T1000 (cell line): Measurements from ENCODE around the gene NR2F1-AS1.
"Not testable (repeated sequence)": the region's sequence is repeated elsewhere in the genome, so short reads cannot be mapped to it uniquely, and the experiment has no call there.

Experiments
- DNase-seq: peaks from one replicate; lab custom pipeline; 2025; ENCODE audit warnings: mixed read lengths; lab: John Stamatoyannopoulos, UW

Gene NR2F1-AS1

DNA sequence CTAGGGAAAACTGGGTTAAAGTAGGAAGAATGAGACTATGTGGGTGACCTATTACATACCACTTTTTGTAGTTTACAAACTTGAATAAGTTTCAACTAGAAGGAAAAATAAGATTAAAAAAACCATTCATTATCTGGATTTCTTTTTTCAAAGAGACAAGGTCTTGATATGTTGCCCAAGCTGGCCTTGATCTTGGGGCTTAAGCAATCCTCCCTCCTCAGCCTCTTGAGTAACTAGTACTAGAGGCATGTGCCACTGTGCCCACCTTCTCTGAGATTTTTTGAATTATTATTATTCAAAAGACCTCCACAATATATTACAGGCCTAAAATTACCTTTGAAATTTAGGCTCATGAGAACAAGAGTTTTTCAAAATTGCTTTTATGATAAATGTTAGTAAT is 63.2 kb downstream of the NR2F1-AS1 start:
- DNase-seq = no peak

DNA sequence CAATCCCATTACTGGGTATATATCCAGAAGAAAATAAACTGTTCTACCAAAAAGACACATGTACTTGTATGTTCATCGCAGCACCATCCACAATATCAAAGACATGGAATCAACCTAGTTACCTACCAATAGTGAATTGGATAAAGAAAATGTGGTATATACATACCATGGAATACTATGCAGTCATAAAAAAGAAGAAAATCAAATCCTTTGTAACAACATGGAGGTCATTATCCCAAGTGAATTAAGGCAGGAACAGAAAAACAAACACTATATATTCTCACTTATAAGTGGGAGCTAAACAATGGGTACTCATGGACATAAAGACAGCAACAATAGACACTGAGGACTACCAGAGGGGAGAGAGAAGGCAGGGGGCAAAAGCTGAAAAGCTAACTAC is 67.7 kb downstream of the NR2F1-AS1 start:
- no peak for DNase-seq

DNA sequence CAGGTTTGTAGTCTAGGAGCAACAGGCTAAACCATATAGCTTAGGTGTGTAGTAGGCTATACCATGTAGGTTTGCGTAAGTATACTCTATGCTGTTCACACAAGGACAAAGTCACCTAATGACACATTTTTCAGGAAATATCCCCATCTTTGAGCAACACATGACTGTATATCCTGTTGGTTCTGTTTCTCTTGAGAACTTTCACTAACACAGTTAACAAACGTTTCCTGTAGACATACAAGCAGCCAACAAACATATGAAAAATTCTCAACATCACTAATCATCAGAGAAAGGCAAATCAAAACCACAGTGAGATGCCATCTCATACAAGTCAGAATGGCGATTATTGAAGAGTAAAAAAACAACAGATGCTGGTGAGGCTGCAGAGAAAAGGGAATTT is 68.2 kb downstream of the NR2F1-AS1 start:
- no peak for DNase-seq

DNA sequence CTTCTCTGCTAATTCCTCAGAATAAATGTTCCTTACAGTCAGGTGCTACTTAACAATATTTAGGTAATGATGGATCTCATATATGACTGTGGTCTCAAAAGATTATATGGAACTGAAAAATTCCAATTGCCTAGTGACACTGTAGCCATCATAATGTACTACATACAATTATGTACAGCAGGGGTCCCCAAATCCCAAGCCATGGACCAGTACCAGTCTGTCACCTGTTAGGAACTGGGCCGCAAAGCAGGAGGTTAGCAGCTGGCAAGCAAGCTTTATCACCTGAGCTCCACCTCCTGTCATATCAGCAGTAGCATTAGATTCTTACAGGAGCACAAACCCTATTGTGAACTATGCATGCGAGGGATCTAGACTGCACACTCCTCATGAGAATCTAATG is 69.6 kb downstream of the NR2F1-AS1 start:
- DNase-seq = no peak

DNA sequence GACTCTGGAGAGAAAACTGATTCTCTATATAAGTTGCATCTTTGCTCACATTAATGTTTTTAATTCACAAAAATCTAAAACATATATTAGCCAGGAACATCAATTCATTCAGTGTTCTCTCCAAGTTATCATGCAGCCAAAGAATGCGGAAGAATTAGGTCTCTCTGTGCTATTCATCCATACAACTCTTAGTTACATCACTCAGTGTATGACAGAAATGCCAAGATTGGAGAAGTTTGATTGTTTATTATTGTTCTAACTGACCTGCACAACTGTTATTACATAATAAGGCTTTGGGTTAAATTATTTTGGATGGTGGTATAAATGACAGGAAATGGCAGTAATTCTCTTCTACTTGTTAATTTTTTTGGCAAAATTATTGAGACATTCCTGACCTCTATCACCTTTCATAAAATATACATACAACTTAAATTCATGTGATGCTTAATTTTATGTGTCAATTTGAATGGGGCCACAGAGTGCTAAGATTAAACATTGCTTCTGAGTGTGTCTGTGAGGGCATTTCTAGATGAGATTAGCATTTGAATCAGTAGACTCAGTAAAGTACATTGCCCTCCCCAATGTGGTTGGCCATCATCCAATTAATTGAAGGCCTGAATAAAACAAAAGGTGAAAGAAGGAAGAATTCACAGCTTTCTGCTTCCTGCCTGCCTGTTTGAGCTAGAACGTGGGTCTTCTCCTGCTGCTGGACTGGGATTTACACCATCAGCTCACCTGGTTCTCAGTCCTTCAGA is 70.2 kb downstream of the NR2F1-AS1 start:
- no peak for DNase-seq

DNA sequence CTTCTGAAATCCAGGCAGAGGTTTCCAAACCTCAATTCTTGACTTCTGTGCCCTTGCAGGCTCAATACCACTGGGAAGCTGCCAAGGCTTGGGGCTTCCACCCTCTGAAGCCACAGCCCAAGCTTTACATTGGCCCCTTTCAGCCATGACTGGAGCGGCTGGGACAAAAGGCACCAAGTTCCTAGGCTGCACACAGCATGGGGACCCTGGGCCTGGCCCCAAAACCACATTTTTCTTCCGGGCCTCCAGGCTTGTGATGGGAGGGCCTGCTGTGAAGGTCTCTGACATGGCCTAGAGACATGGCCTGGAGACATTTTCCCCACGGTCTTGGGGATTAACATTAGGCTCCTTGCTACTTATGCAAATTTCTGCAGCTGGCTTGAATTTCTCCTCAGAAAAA is 75.5 kb downstream of the NR2F1-AS1 start:
- DNase-seq = not testable (repeated sequence)

DNA sequence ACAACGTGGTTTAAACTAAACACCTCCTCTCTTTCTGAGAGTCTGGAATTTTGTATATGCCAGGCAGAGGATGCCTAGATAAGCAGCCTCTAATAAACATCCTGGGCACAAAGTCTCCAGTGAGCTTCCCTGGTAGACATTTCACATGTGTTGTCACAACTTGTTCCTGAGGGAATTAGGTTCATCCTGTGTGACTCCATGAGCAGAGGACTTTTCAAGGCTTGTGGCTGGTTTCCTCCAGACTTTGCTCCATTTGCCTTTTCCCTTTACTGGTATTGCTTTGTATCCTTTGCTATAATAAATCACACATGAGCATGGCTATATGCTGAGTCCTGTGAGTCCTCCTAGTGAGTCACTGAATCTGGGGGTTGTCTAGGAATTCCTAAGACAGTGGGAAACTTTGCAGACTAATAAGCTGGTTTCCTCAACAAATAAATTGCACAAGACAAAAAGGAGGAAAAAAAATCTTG is 77.4 kb downstream of the NR2F1-AS1 start:
- no peak for DNase-seq

DNA sequence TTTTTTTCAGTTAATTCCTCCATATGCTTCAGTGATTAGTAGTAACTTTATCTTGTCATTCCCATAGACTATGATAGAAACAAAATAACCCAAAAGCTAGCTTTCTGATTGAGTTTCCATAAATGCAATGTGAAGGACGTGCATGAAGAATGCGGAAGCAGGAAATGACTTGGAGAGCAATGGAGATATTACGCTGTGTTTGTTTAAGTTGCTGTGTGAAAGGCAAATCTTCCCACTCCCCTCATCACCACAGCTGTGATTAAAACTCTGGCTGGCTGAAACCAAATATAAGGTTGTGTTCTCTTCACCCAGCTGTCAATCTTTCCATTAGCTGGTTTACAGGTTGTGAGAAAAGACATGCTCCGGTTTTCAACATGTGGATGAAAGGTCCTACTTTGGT is 83.9 kb downstream of the NR2F1-AS1 start:
- DNase-seq = no peak

DNA sequence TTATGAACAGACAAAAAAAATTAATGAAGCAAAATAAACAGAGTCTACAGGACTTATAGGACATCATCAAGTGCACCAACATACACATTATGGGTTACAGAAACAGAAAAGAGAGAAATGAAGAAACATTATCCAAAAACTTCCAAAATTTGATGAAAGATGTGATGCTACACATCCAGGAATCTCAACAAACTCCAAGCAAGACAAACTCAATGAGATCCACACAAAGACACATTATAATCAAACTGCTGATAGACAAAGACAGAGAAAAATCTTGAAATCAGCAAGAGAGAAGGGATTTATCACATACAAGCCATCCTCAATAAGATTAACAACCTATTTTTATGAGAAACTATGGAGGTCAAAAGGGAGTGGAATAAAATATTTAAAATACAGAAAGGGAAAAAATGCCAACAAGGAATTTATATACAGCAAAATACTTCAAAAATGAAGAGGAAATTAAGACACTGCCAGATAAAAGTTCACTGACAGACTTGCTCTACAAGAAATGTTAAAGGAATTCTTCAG is 101.0 kb downstream of the NR2F1-AS1 start:
- no peak for DNase-seq

DNA sequence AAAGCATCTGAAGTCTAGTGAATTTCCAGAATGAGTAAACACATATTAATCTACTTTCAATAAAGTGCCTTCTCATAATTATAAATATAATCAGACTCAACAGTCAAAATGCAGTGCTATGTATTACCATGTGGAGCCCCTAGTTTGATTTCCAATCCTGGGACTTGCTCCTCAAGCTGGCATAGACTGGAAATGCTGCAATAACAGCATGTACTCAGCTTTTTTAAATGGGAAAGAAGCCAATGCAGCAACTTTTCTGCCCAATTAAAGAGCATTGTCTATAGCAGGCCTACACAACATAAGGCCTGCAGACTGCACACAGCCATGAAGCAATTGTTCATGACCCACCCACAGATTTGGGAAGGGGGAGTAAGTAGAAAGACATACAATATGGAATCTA is 103.2 kb downstream of the NR2F1-AS1 start:
- DNase-seq = no peak

DNA sequence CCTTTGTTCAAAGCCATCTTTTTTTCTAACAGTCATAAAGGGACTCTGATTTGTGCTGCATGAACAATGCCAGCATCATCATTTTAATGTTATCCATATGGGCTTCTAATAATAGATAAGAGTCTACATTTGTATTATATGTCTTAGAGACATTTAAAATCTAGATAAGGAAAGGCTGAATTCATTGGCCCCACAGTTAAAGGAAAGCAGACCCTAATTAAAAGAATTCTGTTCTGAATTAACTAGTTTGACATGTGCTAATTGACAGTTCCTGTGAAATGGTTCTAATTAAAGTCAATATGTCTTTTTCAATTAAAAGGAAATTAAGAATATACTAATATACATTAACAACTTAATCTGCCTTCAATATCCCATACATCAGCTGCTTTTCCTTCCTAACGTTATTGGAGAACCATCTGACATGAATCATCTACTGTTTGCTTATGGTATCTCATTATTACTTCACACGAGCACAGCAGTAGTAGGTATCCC is 104.7 kb downstream of the NR2F1-AS1 start:
- no peak for DNase-seq

DNA sequence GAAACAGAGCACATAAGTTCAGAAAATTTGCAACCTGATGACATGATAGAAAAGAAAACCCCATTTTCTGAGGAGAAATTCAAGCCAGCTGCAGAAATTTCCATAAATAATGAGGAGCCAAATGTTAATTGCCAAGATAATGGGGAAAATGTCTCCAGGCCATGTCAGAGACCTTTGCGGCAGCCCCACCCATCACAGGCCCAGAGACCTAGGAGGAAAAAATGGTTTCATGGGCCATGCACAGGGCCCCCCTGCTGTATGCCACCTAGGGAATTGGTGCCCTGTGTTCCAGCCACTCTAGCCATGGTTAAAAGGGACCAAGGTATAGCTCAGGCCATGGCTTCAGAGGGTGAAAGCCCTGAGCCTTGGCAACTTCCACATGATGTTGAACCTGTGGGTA is 118.1 kb downstream of the NR2F1-AS1 start:
- no peak for DNase-seq

DNA sequence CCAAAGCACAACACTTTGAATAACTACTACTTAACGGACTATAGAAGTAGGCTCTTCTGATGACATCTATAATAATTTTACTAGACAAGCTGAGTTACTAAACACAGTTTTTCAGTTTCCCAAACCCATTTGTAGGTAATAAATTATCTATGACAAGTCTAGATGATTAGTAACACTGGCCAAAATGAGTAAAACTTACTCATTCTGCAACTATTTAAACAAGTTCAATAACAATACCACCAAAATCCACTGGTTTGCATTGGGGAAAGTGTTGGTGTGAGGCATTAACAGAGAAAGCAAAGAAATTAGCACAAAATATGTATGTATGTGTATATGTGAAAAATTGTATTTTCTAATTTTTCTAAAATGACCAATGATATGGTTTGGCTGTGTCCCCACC is 119.3 kb downstream of the NR2F1-AS1 start:
- no peak for DNase-seq

DNA sequence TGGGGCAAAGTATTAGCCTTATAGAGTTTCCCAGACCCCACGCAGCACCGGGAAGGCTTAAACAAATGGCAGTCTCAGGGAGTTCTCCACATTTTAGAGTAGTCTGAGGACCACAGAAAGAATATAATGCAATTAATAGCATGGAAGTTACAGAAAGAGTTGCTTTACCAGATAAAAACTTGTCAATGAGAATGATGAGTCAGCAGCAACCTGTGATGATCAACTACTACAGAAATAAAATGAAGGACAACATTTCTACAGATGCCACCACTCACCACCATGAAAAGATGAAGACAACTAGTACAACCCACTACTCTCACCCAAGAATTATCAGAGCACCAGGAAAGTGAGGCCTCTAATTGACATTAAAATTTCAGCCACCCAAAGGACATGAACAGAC is 120.7 kb downstream of the NR2F1-AS1 start:
- no peak for DNase-seq

DNA sequence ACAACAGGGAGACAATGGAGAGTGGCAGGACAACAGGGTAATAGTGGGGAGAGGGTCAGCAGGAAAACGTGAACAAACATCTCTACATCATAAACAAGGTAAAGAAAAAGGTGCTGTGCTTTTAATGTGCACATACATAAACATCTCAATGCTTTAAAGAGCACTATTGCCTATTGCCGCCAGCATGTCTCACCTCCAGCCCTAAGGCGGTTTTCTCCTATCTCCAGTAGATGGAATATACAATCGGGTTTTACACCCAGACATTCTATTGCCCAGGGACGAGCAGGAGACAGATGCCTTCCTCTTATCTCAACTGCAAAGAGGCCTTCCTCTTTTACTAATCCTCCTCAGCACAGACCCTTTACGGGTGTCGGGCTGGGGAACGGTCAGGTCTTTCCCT is 124.2 kb downstream of the NR2F1-AS1 start:
- not testable (repeated sequence) for DNase-seq

DNA sequence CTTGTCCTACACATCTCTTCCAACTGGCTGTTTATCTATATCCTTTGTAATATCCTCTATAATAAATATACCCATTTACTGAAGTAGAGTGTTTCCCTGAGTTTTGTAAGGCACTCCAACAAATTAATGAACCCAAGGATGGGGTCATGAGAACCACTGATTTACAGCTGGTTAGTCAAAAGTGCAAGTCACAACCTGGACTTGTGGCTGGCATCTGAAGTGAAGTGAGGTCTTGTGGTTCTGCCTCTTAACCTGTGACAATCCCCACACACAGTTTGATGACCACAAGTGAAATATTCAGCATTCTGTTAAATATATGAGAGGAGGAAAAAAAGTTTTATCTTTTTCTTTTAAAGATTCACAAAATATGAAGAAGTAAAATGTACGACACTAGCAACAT is 126.1 kb downstream of the NR2F1-AS1 start:
- no peak for DNase-seq

DNA sequence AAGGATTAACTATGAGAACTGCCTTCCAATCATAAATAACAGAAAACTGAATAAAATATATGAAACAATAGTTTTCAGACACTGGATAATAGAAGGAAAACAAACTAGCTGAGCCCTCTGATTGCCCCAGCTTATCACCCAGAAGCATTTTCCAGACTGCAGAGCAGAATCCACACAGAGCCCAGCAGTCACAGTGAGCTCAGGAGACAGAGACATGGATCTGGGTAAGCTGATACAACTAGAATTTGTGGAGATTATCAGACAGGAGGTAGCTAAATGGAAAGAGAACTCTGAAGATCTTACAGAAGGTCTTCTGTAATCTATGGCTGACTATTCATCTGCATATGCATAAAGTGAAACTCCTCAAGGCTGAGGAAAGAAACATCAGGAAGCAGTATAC is 128.8 kb downstream of the NR2F1-AS1 start:
- DNase-seq = no peak

DNA sequence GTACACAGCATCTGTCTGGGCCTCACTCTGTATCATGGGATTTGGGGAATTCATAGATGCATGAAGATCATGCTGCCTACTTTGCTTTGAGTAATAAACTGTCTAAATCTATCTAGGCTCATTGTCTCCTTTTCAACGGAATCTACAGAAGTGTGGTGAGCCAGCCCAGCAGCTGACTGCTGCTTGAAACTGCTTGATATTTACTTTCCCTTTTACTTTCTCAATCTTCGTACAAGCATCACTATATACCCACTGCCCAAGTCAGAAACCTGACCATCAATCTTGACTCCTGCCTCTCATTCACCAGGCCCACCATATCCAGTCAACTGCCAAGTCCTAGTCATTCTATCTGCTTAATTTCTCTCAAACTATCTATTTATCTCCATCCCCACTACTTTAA is 142.9 kb downstream of the NR2F1-AS1 start:
- no peak for DNase-seq

DNA sequence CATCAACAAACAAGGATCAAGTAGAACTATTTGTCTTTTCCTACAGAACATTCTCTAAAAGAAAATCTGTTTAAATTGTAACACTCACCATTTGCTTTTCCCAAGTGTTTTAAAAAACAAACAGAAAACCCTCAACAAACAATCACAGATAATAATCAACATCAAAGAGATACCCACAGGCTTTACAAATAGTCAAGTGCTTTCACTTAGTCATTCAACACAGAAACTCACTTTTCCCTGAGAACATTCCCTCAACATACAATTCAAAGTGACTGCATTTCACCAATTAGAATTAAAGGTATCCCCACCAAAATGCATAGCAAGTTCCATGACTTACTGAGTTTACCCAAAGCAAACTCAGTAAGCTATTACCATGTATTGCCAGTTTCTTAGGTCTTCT is 144.9 kb downstream of the NR2F1-AS1 start:
- DNase-seq = no peak

DNA sequence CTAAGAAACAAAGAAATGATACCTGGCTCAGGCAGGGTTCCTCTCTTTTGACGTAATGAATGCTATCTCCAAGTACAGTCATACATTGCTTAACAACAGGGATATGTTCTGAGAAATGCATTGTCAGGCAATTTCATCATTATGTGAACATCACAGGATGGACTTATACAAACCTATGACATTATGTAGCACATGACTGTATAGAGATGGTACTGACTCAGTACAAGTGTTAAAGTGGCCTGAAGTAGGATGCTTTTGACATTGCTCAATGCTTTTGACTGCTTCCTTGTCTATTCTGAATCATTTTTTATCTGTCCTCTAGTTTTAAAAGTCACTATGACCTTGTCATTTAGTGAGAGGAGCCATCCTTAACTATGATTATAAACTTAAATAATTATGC is 147.6 kb downstream of the NR2F1-AS1 start:
- DNase-seq = no peak

DNA sequence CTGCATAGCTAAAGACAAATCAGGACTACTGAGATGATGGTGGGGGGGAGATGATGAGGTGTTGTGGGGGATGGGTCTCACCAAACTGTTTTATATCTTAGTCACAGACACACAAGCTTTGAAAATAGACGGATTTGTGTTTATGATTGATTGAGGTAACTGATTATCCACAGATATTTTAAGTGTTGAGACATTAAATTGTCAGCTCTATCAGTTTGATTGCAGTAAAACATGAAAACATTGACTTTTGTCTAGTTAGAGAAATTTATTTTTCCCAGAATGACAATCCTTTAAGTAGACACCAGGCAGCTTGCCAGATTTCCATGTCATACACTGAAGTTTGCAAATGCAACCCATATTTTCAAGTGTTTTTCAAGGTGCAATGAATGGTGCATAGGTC is 149.8 kb downstream of the NR2F1-AS1 start:
- DNase-seq = no peak

DNA sequence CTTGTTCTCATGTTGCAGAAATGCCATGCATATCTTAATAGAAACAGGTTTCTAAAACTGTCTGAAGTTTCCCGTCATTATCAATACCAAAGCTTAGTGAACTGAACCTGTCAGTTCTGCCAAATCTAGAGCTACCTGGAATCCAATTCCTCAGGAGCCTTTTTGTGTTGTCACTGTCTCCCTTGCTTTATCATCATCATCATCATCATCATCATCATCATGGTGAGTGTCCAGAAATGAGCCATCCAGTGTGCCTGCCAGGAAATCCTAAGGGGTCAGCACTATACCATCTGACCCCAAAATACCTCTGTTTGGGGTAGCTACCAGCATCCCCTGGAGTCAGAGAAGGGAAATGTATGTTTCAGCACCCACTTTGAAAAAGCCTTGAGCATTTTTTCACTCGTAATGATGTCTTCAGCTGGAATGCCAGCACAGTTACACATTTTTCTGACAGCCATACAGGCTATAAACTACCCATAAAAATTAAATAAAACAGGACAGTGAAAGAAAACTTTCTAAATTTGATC is 150.3 kb downstream of the NR2F1-AS1 start:
- no peak for DNase-seq

DNA sequence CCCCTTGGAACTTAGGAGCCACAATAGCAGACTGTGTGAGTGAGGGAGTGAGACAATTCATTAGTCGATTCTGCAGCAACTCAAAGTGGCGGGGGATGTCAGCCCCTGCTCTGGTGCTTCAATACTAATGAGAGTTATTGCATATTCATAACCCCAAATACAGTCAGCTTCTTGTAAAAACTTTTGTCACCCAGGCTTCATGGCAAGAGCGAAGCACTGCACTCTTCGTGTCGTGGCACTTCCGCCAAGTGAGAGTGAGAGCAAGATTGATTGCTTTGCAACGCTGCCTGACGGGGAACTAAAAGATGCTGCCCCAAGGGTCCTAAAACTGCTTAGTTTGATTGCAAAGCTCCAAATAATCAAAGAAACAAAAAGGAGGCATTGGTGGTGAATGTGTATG is 150.9 kb downstream of the NR2F1-AS1 start:
- DNase-seq = no peak

DNA sequence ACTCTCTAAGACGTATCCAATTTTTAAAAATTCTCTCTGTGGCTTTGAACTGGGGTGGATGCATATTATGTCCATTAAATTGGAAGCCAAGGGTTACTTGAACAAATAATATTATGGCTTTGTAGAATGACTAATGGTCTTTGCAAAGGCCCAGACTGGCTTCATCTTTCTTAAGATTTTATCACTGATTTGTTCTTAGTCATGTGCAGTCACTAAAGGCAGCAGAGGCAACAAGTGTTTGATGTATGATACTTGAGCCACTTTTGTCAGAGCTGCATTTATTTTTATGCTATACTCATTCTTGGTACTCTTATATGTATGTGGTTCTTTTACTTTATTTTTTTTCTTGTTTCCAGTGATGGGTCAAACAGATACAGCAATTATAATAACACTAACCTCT is 152.2 kb downstream of the NR2F1-AS1 start:
- no peak for DNase-seq
